Retinal pigment epithelial cell (primary cell): Measurements from ENCODE around the gene VPS37B.
A peak's percentile ranks its signal among the peaks of the same experiment; 100 is the strongest.
"Not testable (repeated sequence)": the region's sequence is repeated elsewhere in the genome, so short reads cannot be mapped to it uniquely, and the experiment has no call there.

Experiments
- DNase-seq: peaks from one replicate; pipeline ENCODE4 v3.0.0-alpha.2; 2010; ENCODE audit warnings: low read depth
- H3K4me3 ChIP-seq: 2 replicates; pipeline ENCODE4 v1.5.1; 2011; ENCODE audit warnings: mild to moderate bottlenecking, low read length, control low read depth, moderate library complexity
- CTCF ChIP-seq: conservative IDR thresholded peaks from 2 replicates; pipeline ENCODE4 v1.5.1; 2011; ENCODE audit warnings: low read depth, low read length, control low read depth, inconsistent platforms

VPS37B gene

GRCh38 chr12:122893208-122894153 lies 2.4 kb downstream of the VPS37B start:
- TF ChIP-seq CTCF = no peak
- DNase-seq = no peak
- H3K4me3 ChIP-seq = peak overlapping the region; percentile 97

- not testable (repeated sequence) for H3K4me3 ChIP-seq, DNase-seq
Observed at GRCh38 chr12:122892724-122893123, 3.2 kb downstream of the VPS37B start.

- peak overlapping the region; percentile 40 for H3K4me3 ChIP-seq
- peak; percentile 42 for DNase-seq
- TF ChIP-seq CTCF = no peak
Observed at GRCh38 chr12:122891661-122892525, 4.0 kb downstream of the VPS37B start.

- no peak overlapping the region for H3K4me3 ChIP-seq
- no peak for DNase-seq
- TF ChIP-seq CTCF = no peak
Observed at GRCh38 chr12:122889761-122890520, 6.0 kb downstream of the VPS37B start.

- peak; percentile 76 for DNase-seq
- no peak for TF ChIP-seq CTCF
- H3K4me3 ChIP-seq = peak overlapping the region; percentile 11
Observed at GRCh38 chr12:122888232-122888752, 7.6 kb downstream of the VPS37B start.

- no peak for DNase-seq
- TF ChIP-seq CTCF = no peak
- H3K4me3 ChIP-seq = no peak overlapping the region
Observed at GRCh38 chr12:122887819-122888212, 8.1 kb downstream of the VPS37B start.
